Fibroblast of skin of left biceps (primary cell): ENCODE results near the gene AMOTL2.

Experiments
- DNase-seq, 2 experiments: peaks; one replicate each; pipeline ENCODE4 v3.0.0-alpha.2; 2013; ENCODE audit warnings: low read depth in 2 of 2

Gene AMOTL2

DNA sequence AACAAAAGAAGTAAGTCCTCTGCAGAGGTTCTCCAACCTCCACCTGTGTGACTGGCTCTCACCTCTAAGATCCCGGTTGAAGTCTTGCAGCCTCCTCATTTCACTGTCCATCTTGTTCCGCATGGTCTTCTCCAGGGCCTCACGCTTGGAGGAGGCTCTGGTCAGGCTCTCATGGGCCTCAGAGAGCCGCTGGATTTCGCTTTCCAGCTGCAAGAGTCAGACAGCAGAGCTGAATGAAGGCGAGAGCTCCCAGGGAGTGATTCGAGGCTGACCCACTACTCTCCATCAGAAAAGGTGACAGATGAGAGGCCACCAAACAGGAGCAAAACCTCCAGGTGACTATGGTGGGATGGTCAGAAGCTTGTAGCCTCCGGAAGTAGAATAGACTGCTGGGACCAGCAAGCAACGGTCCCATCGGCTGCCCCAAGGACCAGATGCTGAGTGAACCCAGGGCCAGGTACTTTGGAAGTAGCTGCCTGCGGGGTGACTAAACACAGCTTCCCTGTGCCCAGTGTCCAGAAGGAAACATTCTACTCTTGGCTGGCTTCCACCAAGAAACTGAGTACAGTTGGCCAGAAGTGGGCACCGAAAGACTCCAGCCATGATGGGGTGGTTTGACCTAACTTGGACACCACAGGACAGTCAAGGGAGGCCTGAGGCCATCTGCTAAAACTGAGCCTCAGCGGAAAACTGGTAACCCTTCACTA is 7.9 kb downstream of the AMOTL2 start:
- DNase-seq = no peak

DNA sequence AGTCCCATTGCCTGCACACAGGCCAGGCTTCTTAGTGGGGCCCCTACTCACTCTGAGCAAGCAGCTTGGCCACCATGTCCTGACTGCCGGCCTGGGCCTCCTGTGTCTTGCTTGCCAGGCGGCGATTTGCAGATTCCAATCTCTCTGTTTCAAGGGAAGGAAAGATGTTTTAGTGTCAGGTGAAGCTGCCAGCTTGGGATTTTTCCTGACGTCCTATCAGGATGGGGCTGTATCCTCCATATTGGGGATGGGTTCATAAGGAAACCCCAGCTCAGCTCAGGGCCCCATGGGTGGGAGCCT is 8.5 kb downstream of the AMOTL2 start:
- DNase-seq = no peak

DNA sequence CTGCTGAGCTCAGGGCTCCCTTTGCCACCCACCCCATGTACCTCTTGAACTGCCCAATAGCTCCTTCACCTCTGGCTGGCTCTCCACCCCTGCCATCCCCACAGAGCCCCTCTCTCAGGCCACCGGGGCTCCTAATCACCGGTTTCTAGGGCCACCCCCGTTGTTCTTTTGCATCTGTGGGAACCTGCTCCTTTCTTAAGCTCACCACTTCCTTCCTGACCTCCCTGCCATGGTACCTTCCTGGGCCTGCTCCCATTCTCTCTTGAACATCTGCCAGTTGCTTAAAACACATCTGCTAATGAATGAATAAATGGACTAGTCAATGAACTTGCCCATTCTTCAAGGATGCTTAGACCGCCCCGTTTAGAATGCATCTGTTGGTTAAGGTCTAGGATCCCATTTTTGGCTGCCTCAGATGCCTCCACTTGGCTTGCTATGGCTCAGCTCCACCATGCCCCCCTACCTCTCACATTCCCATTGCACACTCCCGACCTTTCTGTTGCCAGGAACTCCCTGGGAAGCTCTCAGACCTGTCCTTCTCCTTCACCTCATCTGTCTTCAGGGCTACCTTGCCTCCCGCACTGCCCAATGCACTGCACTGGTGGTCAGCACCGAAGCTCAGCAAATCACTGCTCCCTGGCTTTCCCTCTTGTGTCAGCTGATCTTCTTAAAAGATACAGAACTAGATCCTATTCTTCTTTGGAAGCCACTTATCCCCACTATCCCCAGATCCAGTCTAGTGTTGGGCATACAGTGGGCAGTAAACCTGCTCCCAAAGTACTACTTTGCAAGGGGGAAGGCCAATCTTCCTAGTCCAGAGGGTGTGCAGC is 9.1 kb downstream of the AMOTL2 start:
- DNase-seq = no peak

GRCh38 chr3:134364061-134364935 is 9.9 kb downstream of the AMOTL2 start:
- peak; percentile 95 to 96 for DNase-seq

- no peak for DNase-seq
These were observed 10.9 kb downstream of the AMOTL2 start for GRCh38 chr3:134363381-134363755.

DNA sequence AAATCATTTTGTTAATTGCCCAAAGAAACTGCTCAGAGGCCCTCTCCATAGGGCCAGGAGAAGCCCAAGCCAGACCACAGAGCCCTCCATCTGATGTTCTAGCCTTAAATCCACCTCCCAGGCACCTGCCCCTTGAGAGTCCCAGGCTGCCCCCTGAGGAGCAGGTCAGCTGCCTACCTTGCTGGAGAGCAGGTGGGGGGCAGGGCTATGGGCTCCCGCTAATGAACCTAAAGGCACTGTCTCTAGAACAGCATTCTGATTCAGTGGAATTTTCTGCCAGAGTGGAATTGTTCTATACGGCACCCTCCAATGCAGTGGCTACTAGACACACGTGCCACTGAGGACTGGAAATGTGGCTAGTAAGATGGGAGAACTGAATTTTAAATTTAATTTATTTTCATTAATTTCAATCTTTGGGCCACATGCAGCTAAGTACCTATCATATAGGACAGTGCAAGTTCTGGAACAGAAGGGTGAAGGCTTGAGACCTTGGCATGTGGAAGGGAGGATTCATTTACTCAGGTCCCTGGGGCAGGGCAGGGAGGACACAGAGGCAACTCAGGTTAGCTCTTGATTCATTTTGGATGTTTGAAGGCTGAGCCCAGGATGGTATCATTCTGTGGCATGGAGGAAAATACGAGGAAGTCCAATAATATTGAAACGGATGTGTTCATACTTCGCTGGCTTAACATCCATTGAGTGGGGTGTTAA is 11.4 kb downstream of the AMOTL2 start:
- no peak for DNase-seq

DNA sequence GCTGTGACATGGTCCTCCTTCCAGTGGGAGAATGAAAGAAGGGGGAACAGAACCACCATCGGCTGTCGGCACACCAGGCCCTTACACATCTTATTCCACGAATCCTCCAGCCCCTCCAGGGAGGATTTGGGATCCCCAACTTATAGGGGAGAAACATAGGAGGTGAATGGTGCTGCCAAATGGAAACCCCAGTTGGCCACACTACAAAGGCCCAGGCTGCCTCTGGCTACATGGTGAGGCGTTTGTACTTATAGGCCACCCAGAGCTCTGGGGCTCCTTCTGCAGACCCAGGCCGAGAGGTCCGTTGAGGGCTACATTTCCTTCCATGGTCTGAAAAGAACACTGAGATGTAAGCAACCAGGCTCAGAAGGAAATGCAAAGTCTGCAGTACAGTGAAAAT is 12.0 kb downstream of the AMOTL2 start:
- DNase-seq = no peak

- no peak for DNase-seq
These were observed 12.9 kb downstream of the AMOTL2 start for GRCh38 chr3:134361162-134361835.

DNA sequence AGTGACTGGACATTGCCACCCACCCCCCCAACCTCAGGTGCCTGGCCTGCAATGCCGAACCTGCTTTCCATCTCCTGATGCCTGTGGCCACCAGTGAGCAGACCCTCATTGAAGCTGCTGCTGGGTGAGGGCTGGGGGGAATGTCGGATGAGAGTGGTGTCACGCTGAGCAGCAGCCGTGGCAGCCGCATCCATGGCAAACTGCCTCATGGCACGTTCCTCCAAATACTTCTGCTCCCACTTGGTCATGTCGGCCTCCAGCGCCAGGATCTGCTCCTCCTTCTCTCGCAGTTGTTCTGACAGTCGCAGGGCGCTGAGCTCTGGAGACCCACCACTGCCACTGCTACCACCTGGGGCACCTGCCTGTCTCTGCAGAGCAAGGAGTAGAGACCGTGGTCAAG is 14.2 kb downstream of the AMOTL2 start:
- no peak for DNase-seq

DNA sequence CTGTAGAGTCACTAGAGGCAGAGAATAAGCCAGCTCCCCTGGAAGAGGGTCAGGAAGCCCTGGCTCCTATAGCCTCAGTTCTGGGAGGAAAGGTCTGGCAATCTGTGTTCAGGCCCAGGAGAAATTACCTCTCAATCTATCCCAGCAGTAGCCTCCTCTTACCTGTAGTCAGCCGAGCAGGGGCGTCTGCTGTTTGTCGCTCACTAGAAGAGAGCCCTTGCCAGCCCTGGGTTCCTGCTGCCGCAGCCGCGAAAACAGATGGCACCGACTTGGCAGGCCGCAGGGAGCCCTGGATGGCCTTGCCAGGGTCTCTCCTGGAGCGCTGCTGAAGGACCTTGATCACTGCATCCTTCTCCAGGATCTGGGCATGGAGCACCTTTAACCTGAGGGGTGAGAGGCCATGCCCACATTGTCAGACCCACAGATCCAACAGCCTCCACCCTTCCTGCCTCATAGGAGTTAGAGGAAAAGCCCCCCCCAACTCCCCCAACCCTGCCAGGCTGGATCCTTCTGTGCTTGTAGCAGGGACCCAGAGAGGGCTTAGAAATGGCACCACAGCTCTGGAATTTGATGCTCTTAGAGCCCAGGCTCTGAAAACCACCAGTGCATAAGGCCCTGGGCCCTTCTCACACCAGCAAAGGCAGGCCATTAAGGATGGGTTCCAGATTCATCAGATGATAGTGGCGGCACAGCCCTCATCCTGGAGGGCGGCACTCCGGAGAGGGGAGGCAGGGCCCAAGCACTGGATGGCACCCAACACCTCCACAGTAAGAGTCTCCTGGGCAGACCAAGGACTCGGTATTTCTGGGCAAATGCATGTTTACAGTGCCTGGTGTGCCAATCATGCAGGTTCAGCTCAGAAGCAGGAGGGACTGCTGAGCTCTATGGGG is 14.9 kb downstream of the AMOTL2 start:
- DNase-seq = no peak

GRCh38 chr3:134357914-134358811 is 16.1 kb downstream of the AMOTL2 start:
- DNase-seq = peak; percentile 97 to 98

DNA sequence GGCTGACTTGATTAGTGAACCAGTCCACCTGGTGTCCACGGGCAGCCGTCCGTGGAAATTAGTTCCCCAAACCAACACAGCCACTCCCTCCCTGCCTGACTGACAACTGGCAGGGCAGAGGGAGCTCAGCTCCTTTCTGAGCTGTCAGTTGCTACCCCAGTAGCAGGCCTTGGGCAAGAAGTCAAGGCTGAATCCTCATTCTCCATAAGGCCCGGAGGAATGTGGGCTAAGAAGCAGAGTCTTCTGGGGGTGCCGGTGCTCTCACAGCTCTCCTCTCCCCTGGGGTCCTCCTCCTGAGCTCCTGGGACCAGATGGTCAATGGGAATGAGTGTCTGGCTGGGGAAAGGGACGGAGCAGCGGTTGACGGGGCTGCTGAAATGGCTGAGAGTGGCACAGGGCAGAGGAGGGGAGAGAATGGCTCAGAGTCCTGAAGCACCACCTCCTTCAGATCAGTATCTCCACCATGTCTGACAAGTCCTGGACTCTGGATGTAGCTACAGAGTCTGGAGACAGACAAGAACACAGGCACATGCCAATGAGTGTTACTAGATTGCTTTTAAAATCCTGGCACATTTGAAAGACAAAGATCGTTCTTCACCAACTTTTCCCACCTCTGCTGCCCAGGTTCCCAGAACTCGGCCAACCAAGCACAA is 16.9 kb downstream of the AMOTL2 start:
- no peak for DNase-seq

- DNase-seq = no peak
These were observed 17.7 kb downstream of the AMOTL2 start for GRCh38 chr3:134356411-134357040.

- no peak for DNase-seq
These were observed 18.8 kb downstream of the AMOTL2 start for GRCh38 chr3:134355416-134355815.

DNA sequence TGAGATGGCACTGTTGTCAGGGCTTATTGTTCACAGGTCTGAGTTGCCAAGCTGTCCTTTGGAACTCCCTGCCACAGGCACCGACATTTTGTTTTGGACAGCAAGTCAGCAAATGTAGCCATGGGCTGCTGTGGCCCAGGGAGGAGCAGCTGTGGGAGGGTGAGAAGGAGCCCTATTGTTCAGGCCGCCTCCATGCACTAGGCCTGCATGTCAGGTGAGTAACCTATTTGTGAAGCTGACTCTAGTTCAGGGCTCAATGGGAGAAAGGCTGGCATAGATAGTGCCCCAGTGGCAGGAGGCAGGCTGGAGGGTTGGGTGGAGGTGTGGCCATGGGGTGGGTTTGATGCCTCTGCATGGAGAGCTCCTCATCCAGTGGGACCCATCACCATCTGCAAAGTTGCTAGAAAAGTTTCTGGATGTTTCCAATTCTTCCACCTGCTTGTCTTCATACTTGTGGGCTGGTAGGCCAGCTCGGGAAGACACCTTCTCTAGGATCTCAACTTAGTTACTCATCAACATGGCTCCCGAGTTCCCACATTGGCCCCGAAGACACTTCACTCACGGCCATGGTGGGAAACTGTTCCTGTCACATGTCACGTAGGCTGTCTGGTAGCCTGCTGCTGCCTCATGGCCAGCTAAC is 19.5 kb downstream of the AMOTL2 start:
- no peak for DNase-seq

DNA sequence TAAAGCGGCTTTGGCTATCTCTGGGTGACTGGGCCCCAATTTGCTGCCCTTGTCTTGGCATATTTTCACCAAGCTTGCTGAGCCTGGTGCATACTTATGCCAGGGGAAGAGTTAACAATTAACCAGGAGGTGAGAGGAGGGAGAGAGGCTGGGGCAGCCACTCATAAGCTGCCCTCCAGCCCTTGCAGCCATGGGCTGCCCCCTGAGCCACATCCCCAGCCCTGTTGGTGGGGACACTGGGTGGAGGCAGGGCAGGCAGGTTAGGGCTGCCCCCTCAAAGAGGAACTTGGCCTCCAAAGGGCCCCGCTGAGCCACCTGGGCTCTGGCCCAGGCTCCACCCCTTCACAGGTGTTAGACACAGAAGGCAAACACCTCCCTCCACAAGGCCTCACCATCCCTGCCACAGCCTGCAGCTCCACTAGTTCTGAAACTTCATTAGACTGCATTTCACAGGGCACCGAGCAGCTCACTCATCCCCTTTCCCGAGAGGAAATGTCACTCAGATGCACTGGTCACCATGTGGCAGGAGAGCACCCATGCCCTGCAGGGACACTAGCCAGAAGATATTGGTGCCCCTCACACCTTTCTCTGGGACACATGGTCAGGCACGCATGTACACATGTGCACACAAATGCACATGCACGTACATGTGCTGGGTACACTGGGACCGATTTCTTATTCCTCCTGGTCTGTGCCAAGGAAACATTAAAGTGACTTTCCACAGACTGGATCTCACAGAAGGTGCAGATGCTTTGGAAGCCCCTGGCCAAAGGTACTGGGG is 20.2 kb downstream of the AMOTL2 start:
- DNase-seq = no peak
